Vagina (tissue), 2 donors: Measurements from ENCODE around the gene UBFD1.
"Not testable (repeated sequence)": the region's sequence is repeated elsewhere in the genome, so short reads cannot be mapped to it uniquely, and the experiment has no call there.

ENCODE experiments used
- CTCF ChIP-seq, 3 experiments: fragments of 450-650 bp in 2 of 3; fragments of 200-600 bp in 1 of 3; sonication (generic) in 1 of 3; IDR thresholded peaks; one replicate each; pipeline ENCODE4 v1.5.1; 2017 to 2019; ENCODE audit warnings: antibody characterized with exemption in 3 of 3, mild to moderate bottlenecking in 2 of 3, moderate library complexity in 2 of 3
- POLR2A ChIP-seq, 2 donors: fragments of 450-650 bp; IDR thresholded peaks; one replicate each; pipeline ENCODE4 v1.6.1; 2017; ENCODE audit warnings: antibody characterized with exemption in 2 of 2, mild to moderate bottlenecking in 2 of 2, moderate library complexity in 2 of 2
- POLR2AphosphoS5 ChIP-seq, 2 donors: sonication (generic); formaldehyde crosslinking; IDR thresholded peaks; one replicate each; pipeline ENCODE4 v1.9.0; 2017; ENCODE audit warnings: antibody characterized with exemption in 2 of 2, mild to moderate bottlenecking in 2 of 2, low read depth in 1 of 2; ENCODE audit not compliant: insufficient read depth in 1 of 2

GRCh38 chr16:23610905-23611304, 53.4 kb downstream of the UBFD1 start:
- TF ChIP-seq POLR2A (IDR thresholded peaks at IDR 0.05); CTCF (IDR thresholded peaks at IDR 0.05); POLR2AphosphoS5 (IDR thresholded peaks at IDR 0.05; ENCODE audit: insufficient read depth in 1 of 2, low read depth in 1 of 2): not testable (repeated sequence)
